ENCODE measurements around the gene EPS8. TPM values are rescaled to one million over a fixed set of nuclear protein-coding genes. Genes with fewer than 3 reads are reported as not detected.

EPS8 gene
- total RNA-seq, 1 experiment from 2014 or later: 32.0 TPM

- CTCF ChIA-PET: no interaction called here
- no peaks in the 10 kb centered on the region for H3K27me3 ChIP-seq (ENCODE audit: control insufficient read depth, insufficient read depth, low read length)
- no peak overlapping the region for H3K4me3 ChIP-seq (ENCODE audit: low read depth in 2 of 2, low read length in 2 of 2)
- peaks cover 27% of the 10 kb centered on the region for H3K4me1 ChIP-seq (ENCODE audit: control insufficient read depth, insufficient read depth, low read length)
- BruUV-seq (replicated peaks): no TSS peak
- ATAC-seq: no peak
- no peak for DNase-seq (ENCODE audit: low read depth, low spot score)
- H3K36me3 ChIP-seq (ENCODE audit: control insufficient read depth, insufficient read depth, low read length): no peaks in the 10 kb centered on the region; the same call in none of the 2 replicates
- H3K27ac ChIP-seq (ENCODE audit: low read length): peak overlapping the region; percentile 29; the same call in 1 of the 2 replicates
- H3K9me3 ChIP-seq (ENCODE audit: control insufficient read depth, insufficient read depth, low read depth, low read length): no peaks in the 10 kb centered on the region
- intact Hi-C loops (cut with micrococcal nuclease; ENCODE audit: unreplicated experiment): no loop called here
- POLR2A ChIA-PET: no interaction called here
- in situ Hi-C loops (cut with HindIII; ENCODE audit: low pct_unique_long_range_greater_than_20kb, low sequenced_read_pairs): no loop called here
- TF ChIP-seq REST (IDR thresholded peaks at IDR 0.05; ENCODE audit: insufficient read depth in 1 of 2, low read depth in 2 of 2, low read length in 1 of 2): no peak
- TF ChIP-seq SIN3A (IDR thresholded peaks at IDR 0.05; ENCODE audit: borderline replicate concordance, insufficient read depth, low read depth, low read length): no peak
- TF ChIP-seq CTCF (IDR thresholded peaks at IDR 0.05): no peak
- TF ChIP-seq POLR2AphosphoS5 (IDR thresholded peaks at IDR 0.05; ENCODE audit: low read depth, low read length): no peak
- TF ChIP-seq TCF7L2 (IDR thresholded peaks at IDR 0.05; ENCODE audit: low read depth, low read length): no peak
These were observed 98.9 kb downstream of the EPS8 start for GRCh38 chr12:15690320-15690719.

GRCh38 chr12:15689751-15690191 is 99.4 kb downstream of the EPS8 start:
- TF ChIP-seq SIN3A (IDR thresholded peaks at IDR 0.05; ENCODE audit: borderline replicate concordance, insufficient read depth, low read depth, low read length) (no peak), CTCF (IDR thresholded peaks at IDR 0.05) (no peak), REST (IDR thresholded peaks at IDR 0.05; ENCODE audit: insufficient read depth in 1 of 2, low read depth in 2 of 2, low read length in 1 of 2) (no peak), POLR2AphosphoS5 (IDR thresholded peaks at IDR 0.05; ENCODE audit: low read depth, low read length) (no peak), TCF7L2 (IDR thresholded peaks at IDR 0.05; ENCODE audit: low read depth, low read length) (no peak)
- DNase-seq (ENCODE audit: low read depth, low spot score) (no peak), ATAC-seq (no peak)
- no TSS peak for BruUV-seq (replicated peaks)
- in situ Hi-C loops (cut with HindIII; ENCODE audit: low pct_unique_long_range_greater_than_20kb, low sequenced_read_pairs) (no loop called here), intact Hi-C loops (cut with micrococcal nuclease; ENCODE audit: unreplicated experiment) (no loop called here)
- Histone ChIP-seq H3K4me3 (ENCODE audit: low read depth in 2 of 2, low read length in 2 of 2) (peak overlapping the region in 1 of 2 experiments; percentile 5; a peak in 1 of 4 replicates), H3K4me1 (ENCODE audit: control insufficient read depth, insufficient read depth, low read length) (peaks cover 27% of the 10 kb centered on the region), H3K27ac (ENCODE audit: low read length) (peak overlapping the region; percentile 76), H3K36me3 (ENCODE audit: control insufficient read depth, insufficient read depth, low read length) (no peaks in the 10 kb centered on the region; the same call in none of the 2 replicates), H3K27me3 (ENCODE audit: control insufficient read depth, insufficient read depth, low read length) (no peaks in the 10 kb centered on the region), H3K9me3 (ENCODE audit: control insufficient read depth, insufficient read depth, low read depth, low read length) (no peaks in the 10 kb centered on the region)
- ChIA-PET CTCF (no interaction called here), POLR2A (no interaction called here)
